Mucosa of descending colon (tissue), 3 donors: Measurements from ENCODE around the gene BAHCC1. TPM values are rescaled to one million over a fixed set of nuclear protein-coding genes. Genes with fewer than 3 reads are reported as not detected.
A peak's percentile ranks its signal among the peaks of the same experiment; 100 is the strongest.

ENCODE experiments used
- ATAC-seq: fragments of 200-7000 bp; cut with Tn5 transposase; one replicate; pipeline ENCODE4 v1.9.1; 2020; ENCODE audit warnings: mild to moderate bottlenecking, moderate library complexity
- DNase-seq, 3 donors: peaks; one replicate each; pipeline ENCODE4 v3.0.0-alpha.2; 2020
- H3K36me3 ChIP-seq: fragments of 200-600 bp; one replicate; pipeline ENCODE4 v1.8.0; 2021; ENCODE audit warnings: low read depth, mild to moderate bottlenecking
- H3K4me1 ChIP-seq: fragments of 200-600 bp; one replicate; pipeline ENCODE4 v1.8.0; 2021; ENCODE audit warnings: low read depth, mild to moderate bottlenecking
- H3K4me3 ChIP-seq: fragments of 200-600 bp; one replicate; pipeline ENCODE4 v1.8.0; 2021; ENCODE audit warnings: mild to moderate bottlenecking
- H3K9me3 ChIP-seq: fragments of 200-600 bp; one replicate; pipeline ENCODE4 v1.8.0; 2021; ENCODE audit warnings: mild to moderate bottlenecking
- intact Hi-C, 2 donors: fragments of 100-400 bp; cut with DNase I in 1 of 2; cut with micrococcal nuclease in 1 of 2; formaldehyde crosslinking; loops; one replicate each; pipeline versions ENCODE4 v1.11.0 to v1.11.1; 2022; cut with DNase I, micrococcal nuclease
- total RNA-seq, 3 donors: library from RNA; stranded (reverse); fragmentation: NEBNext Ultra II Directional in 2 of 3; extraction: Animal tissue kit (Norgen Biotek cat#: 25700) in 2 of 3; gene quantifications; one replicate each; pipeline versions ENCODE4 v1.2.1 to v1.2.4, GENCODE V29; 2021 to 2023
- TF ChIP-seq, protein P1 (sequence below): fragments of 200-600 bp; IDR thresholded peaks from one replicate; pipeline ENCODE4 v1.8.0; 2022; ENCODE audit warnings: antibody characterized with exemption, mild to moderate bottlenecking
- donor health status: DM: no; HTN: no; CAD: no; lungs with moderate emphysema.
- donor health status: DM: no; HTN: no; CAD: no.
- donor health status: DM: no; HTN: yes; CAD: no.

BAHCC1 gene
- total RNA-seq, 3 donors from 2014 or later, result 14.0 to 27.4 (median 16.5) TPM

DNA sequence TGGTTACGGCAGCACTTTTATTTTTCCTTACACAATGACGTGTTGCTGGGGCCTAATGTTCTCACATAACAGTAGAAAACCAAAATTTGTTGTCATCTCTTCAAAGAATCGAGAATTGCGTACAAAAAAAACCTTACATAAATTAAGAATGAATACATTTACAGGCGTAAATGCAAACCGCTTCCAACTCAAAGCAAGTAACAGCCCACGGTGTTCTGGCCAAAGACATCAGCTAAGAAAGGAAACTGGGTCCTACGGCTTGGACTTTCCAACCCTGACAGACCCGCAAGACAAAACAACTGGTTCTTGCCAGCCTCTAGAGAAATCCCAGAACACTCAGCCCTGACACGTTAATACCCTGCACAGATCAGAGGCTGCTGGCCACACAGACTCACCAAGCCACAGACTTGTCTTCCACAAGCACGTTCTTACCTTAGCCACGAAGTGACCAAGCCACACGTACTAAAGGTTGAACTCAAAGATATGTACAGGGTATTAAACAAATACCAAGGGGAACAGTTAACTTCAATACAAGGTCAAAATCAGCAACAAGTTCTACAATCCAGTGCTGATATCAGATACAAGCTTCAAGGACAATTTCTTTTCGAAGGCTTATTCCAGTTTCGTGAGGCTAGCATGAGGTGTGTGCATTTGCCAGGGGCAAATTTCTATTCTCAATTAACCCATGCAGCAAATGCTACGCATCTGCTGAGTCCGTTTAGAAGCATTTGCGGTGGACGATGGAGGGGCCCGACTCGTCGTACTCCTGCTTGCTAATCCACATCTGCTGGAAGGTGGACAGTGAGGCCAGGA, 114.9 kb downstream of the BAHCC1 start:
- DNase-seq, result peak in 1 of 3 donors; percentile 34
- Histone ChIP-seq H3K4me3 (peak overlapping the region; percentile 98), H3K36me3 (no peaks in the 10 kb centered on the region), H3K9me3 (no peaks in the 10 kb centered on the region), H3K4me1 (peaks cover 12% of the 10 kb centered on the region)
- ATAC-seq, result no peak
- TF ChIP-seq, protein P1, sequence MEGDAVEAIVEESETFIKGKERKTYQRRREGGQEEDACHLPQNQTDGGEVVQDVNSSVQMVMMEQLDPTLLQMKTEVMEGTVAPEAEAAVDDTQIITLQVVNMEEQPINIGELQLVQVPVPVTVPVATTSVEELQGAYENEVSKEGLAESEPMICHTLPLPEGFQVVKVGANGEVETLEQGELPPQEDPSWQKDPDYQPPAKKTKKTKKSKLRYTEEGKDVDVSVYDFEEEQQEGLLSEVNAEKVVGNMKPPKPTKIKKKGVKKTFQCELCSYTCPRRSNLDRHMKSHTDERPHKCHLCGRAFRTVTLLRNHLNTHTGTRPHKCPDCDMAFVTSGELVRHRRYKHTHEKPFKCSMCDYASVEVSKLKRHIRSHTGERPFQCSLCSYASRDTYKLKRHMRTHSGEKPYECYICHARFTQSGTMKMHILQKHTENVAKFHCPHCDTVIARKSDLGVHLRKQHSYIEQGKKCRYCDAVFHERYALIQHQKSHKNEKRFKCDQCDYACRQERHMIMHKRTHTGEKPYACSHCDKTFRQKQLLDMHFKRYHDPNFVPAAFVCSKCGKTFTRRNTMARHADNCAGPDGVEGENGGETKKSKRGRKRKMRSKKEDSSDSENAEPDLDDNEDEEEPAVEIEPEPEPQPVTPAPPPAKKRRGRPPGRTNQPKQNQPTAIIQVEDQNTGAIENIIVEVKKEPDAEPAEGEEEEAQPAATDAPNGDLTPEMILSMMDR, result no peak
- intact Hi-C loops, result loop anchor here in 1 of 2 donors (10.0 kb wide), 1 partner anchor 115 kb away; the partner anchor contains the start of gene BAHCC1

DNA sequence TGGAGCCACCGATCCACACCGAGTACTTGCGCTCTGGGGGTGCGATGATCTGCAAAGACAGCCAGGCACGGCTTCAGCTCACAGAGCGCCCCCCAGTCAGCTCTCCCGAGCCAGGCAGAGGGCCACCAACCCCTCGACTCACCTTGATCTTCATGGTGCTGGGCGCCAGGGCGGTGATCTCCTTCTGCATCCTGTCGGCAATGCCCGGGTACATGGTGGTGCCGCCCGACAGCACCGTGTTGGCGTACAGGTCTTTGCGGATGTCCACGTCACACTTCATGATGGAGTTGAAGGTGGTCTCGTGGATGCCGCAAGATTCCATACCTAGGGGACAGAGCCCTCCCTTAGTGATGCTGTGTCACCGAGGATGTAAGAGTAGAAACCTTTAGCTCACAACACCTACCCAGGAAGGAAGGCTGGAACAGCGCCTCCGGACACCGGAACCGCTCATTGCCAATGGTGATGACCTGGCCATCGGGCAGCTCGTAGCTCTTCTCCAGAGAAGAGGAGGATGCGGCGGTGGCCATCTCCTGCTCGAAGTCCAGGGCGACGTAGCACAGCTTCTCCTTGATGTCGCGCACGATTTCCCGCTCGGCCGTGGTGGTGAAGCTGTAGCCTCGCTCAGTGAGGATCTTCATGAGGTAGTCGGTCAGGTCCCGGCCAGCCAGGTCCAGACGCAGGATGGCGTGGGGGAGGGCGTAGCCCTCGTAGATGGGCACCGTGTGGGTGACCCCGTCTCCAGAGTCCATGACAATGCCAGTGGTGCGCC, 115.7 kb downstream of the BAHCC1 start:
- Histone ChIP-seq H3K9me3 (no peaks in the 10 kb centered on the region), H3K4me1 (peaks cover 19% of the 10 kb centered on the region), H3K36me3 (no peaks in the 10 kb centered on the region), H3K4me3 (peak overlapping the region; percentile 98)
- intact Hi-C loops, result loop anchor here in 1 of 2 donors (10.0 kb wide), 1 partner anchor 116 kb away; the partner anchor contains the start of gene BAHCC1
- TF ChIP-seq, protein P1, result no peak
- no peak for ATAC-seq
- peak; percentile 38 to 66 (median 60) for DNase-seq

DNA sequence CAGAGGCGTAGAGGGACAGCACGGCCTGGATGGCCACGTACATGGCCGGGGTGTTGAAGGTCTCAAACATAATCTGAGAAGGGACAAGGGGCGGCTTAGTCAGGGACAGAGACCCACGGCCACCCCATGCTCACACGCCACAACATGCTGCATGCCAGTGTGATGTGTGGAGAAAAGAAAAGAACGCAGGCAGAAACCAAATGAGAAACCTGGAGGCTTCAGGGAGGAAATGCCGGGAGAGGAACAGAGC, 116.2 kb downstream of the BAHCC1 start:
- TF ChIP-seq, protein P1, result no peak
- DNase-seq, result no peak
- Histone ChIP-seq H3K4me3 (peak overlapping the region; percentile 98), H3K9me3 (no peaks in the 10 kb centered on the region), H3K4me1 (peaks cover 24% of the 10 kb centered on the region), H3K36me3 (no peaks in the 10 kb centered on the region)
- ATAC-seq, result no peak
- intact Hi-C loops, result loop anchor here in 1 of 2 donors (10.0 kb wide), 1 partner anchor 117 kb away; the partner anchor contains the start of gene BAHCC1

DNA sequence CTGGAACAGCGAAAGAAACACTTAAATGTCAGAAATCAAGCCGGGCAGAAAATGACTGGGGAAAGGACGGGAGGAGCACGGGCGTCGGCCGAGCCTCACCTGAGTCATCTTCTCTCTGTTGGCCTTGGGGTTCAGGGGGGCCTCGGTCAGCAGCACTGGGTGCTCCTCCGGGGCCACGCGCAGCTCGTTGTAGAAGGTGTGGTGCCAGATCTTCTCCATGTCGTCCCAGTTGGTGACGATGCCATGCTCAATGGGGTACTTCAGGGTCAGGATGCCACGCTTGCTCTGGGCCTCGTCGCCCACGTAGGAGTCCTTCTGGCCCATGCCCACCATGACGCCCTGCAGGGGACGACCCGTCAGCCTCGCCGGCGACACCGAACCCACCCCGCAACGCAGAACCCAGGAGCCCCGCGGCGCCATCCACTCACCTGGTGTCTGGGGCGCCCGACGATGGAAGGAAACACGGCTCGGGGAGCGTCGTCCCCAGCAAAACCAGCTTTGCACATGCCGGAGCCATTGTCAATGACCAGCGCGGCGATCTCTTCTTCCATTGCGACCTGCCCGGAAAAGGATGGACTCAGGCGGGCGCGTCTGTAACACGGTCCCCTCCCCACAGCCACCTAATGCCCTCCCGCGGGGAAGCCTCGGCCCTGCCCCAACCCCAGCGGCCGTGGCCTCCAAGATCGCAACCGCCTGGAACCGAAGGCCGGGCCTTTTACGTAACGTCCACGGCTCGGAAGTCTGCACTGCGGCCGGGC, 116.7 kb downstream of the BAHCC1 start:
- TF ChIP-seq, protein P1, result no peak
- peaks cover 28% of the 10 kb centered on the region for H3K4me1 ChIP-seq
- no peaks in the 10 kb centered on the region for H3K9me3 ChIP-seq
- H3K4me3 ChIP-seq, result peak overlapping the region; percentile 98
- H3K36me3 ChIP-seq, result no peaks in the 10 kb centered on the region
- ATAC-seq (no peak), DNase-seq (peak; percentile 46 to 63 (median 63))
- intact Hi-C loops, result loop anchor here in 1 of 2 donors (10.0 kb wide), 1 partner anchor 117 kb away; the partner anchor contains the start of gene BAHCC1
